ENCODE measurements around the gene KCNK18.
"Not testable (repeated sequence)": the region's sequence is repeated elsewhere in the genome, so short reads cannot be mapped to it uniquely, and the experiment has no call there.

Gene KCNK18

DNA sequence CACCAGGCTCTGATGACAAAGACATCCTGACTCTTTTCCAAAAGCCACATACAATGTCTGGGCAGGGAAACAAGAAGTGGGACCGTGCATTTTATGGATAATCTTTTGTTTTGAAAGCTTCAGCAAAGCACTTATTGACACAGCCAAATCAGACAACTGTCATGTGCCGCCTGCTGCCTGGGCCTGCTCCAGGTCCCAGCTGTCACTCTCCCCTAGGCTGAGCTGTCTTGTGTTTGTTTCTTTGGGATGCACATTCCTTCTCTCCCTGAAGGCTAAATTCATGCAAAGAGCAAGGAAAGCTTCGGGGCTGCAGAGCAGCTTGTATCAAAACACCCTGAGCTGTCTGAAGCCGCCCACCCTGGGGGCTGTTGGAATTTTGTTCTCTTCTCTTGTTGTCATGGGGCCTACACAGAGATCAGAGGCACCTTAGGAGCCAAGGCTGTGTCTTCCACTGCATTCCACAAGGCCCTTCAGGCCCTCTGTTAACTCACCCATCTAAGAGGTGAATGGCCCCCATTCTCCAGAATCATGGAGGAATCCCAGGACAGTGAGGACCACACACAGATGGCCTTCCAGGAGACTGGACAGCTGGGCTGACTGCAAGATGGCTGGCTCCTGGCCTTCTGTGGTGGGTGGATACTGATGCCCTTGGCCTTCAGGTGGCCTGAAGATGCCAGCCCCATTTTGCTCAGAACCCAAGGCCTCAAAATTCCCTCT is 25.8 kb downstream of the KCNK18 start:
- no peak for DNase-seq

DNA sequence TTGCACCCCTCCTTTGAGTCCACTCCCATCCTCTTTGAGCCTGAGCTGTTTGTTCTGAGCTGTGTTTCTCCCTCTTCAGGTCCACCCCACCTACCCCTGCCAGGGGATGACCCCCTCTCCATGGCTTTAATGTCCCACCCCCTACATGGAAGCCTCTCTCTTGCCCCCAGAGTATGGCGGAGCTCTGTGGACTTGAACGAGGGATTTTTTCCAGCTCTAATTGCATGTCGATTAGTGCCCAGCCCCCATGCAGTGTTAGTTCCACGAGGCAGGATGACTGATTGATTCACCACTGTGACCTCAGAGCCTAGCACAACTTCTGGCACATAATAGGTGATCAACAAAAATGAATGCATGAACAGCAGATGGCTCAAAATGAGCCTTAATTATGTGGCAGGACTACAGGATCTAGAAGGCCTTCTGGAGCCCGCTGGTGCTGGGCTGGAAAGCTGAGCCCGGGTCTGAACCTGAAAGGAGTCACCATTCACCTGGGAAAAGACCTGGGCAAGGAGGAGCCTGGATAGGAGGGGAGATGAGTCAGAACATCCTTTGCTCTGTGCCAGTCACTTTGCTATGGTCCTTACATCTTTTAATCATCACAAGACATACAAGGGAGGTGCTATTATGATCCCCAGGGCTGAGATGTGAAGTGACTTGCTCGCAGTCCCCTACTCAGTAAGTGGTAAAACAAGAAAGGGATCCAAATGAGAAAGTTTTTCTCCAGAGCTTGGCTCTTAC is 26.6 kb downstream of the KCNK18 start:
- DNase-seq, result no peak

DNA sequence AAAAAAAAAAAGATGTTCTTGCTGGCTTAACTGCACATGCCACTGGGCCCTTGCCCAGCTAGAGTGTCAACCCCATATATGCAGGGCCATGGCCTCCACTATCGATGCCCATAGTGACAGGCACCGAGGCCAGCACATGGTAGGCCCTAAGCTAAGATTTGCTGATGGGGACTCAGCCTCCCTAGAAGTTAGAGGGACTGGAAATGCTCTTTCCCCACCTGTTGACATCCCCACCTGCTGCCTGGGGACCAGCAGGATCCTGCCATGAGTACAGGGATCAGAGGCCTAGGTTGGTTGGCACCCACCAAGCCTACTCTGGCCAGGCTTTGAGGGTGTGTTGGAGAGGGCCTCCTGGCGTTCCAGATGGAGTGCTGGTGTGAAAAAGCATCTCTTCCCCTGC is 27.6 kb downstream of the KCNK18 start:
- DNase-seq, result no peak

DNA sequence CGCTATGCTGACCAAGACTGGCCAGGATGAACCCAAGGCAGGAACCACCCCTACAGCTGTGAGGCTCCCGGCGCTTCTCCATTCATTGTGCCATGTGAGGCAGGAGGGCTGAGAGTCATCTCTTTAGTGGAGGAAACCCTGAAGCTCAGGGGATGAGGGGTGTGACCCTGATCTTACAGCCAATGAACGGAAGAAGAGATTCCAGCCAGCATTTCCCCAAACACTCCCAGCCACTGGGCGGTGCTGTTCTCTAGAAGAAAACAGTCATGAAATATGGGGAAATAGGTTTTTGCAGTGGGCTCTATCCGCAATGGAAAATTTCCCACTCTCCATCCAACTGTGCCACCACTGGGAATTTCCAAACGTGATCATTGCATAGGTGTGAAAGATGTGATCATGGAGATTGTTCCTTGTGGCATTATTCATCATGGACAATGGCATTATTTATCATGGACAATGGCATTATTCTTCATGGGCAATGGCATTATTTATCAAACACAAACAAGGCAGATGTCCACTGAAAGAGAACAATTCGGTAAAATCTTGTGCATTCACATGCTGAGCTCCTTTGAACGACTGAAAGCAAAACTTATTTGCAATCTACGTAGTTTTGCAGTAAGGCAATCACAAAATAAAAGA is 29.6 kb downstream of the KCNK18 start:
- DNase-seq, result no peak

DNA sequence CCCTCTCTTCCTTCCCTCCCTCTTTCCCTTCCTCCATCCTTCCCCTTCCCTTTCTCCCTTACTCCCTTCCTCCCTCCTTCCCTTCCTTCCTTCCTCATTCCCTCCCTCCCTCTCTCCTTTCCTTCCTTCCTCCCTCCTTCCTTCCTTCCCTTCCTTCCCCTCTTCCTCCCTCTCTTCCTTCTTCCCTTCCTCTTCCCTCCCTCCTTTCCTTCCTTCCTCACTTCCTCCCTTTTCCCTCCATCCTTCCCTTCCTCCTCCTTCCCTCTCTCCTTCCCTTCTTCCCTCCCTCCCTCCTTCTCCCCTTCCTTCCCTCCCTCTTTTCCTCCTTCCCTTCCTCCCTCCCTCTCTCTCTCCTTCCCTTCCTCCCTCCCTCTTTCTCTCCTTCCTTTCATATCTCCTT is 30.9 kb downstream of the KCNK18 start:
- DNase-seq, result no peak

DNA sequence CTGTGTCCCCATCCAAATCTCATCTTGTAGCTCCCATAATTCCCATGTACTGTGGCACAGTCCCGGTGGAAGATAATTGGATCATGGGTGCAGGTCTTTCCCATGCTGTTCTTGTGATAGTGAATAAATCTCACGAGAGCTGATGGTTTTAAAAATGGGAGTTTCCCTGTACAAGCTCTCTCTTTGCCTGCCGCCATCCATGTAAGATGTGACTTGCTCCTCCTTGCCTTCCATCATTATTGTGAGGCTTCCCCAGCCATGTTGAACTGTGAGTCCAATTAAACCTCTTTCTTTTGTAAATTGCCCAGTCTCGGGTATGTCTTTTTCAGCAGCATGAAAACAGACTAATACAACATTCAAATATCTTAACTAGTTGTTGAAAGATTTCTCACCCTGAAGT is 32.8 kb downstream of the KCNK18 start:
- not testable (repeated sequence) for DNase-seq

DNA sequence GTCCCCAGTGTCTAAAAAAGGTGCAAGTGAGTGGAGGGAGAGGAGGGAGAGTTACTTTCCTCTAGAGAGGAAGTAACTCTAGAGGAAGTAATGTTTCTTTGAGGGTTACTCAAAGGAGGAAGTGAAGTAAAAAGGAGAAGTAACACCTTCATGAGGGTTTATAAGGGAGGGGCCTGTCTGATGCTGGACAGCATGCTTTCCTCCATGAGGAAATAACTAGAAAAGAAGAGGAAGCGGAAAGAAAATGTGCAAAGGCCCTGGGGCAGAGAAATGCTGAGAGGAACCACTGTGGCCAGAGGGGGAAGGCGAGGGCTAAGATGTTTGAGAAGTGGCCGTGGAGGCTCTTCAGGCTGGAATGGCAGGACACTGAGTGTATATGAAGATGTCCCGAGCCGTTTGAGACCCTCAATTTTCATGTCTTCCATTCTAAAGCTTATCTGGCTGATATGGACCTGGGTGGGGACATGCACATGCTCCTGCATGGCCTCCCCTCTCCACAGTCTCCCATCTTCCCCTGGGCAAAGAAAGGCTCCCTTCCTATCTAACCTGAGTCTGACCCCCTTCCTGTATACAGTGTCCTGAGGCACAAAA is 40.2 kb downstream of the KCNK18 start:
- DNase-seq, result no peak

DNA sequence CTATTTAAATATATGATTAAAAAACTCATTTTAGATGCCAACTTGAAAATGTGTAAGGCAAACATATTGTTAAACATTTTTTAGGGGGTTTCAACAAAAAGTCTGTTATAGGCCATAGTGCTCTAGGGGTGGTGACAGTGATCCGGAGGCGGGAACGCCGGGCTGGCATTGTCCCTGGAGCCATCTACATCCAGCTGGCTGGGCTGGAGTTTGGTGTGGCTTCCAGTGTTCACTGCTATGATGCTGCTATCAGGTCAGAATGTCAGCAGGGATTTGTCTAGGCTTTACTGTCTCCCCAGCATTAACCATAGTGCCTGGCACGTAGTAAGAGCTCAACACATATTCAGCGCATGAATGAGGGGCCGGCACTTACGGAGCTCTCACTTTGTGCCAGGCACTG is 41.8 kb downstream of the KCNK18 start:
- DNase-seq, result no peak

DNA sequence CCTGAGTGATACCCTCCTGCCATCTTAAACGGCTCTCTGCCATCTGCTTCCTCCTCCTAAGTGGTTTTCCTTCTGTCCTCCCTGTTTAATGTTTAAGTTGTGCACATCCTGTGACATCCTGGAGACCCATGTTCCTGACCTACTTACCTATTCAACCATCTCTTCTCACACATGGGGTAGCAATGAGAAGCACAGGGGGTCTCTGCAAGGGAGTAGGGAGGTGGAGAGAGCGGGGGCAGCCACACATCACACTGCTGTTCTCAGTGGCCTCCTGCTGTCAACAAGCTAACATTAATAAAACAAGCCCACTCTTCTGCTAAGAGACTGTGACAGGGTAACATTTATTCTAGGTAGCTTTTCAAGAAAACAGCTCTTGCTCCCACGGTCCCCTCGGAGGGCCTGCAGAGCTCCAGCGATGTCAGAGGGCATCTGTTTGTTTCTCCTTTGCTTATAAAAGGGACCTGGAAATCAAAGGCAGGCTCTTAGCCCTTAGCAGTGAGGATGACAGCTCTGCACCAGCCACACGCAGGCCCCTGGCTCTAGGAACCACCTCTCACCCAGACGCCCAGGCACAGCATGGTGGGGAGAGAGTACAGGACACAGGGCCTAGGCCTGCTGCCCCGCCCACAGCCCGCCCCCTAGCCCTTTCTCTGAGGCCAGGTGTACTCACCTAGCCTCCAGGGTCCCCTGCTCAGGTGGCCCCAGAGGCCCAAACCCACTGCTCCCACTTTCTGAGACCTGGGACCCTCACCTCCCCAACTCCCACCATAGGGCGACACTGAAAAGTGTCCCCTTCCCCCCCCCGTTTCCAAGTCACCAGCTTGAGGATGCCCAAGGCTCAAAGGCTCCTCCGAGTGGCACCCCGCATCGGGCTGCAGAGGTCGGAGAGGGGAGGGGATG is 42.7 kb downstream of the KCNK18 start:
- DNase-seq, result no peak

DNA sequence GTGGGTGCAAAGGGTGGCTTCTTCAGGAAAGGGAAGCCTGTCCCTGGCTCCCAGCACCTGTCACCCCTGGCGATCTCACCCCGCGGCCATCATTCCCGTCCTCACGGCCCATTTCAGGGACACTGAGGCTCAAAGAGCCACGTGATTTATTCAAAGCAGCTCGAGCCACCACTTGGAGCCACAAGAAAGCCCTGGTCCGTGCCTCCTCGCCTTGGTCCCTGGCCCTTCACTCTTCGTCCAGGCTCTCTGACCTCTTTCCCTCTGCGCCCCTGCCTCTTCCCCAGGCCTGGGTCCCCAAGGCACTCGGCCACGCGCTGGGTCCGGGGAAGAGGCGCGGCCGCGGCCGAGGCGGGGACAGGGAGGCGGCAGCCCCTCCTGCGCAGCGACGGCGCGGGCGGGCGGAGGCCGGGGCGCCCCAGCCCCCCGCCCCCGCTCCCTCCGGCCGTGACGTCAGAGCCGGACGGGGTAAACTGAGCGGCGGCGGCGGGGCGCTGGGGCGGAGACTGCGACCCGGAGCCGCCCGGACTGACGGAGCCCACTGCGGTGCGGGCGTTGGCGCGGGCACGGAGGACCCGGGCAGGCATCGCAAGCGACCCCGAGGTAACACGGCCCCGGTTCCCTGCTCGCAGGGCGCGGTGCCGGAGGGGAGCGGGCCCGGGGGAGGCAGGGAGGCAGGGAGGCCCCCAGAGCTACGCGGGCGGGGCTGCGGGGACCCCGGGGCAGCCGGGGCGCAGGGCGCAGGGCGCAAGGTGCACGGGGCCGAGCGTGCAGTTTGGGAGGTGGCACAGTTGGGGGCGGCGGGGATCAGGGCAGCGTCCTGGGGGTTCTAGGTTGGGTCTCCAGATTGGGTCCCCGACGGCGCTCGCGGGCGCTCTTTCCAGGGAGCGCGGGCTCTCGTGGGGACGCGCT is 43.6 kb downstream of the KCNK18 start, which contains the start of gene SLC18A2:
Gene SLC18A2 (plus strand): TSS at position 494 of the 909 bp plus-strand sequence. CDS start 580 bp downstream, outside the sequence.
- no peak for DNase-seq

DNA sequence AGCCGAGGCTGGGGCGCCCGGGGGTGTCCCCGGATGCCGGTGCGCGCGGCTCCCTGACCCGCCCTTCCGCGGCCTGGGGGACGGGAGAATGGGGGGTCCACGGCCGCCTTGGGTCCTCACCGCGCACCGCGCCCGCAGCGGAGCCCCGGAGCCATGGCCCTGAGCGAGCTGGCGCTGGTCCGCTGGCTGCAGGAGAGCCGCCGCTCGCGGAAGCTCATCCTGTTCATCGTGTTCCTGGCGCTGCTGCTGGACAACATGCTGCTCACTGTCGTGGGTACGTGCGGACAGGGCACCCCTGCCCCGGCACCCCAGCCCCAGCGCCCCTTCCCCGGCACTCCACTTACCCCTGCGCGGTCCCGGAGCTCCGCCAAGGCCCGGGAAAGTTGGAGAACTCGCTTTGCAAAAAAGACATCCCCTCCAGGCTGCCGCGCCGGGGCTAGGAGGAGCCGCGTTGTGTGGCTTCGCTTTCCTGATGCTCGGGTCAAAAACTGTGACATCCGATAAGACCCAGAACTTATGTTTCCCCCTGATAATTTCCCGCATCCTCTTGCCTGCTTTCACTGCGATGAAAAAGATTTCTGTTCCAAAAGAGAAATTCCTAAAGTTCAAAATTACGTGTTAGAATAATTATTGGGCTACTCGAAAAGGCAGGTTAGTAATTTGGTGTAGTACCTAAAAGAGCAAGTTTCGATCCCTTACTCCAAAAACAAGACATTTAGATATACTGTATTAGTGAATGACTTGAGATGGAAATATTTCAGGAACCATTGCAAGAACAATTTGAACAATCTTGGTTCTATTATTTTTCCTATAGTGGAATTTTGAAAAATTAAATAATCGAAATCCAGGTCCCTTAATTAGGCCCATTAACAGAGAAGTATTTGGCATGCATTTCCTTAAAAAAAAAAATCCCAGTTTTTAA is 44.5 kb downstream of the KCNK18 start:
- DNase-seq, result no peak

DNA sequence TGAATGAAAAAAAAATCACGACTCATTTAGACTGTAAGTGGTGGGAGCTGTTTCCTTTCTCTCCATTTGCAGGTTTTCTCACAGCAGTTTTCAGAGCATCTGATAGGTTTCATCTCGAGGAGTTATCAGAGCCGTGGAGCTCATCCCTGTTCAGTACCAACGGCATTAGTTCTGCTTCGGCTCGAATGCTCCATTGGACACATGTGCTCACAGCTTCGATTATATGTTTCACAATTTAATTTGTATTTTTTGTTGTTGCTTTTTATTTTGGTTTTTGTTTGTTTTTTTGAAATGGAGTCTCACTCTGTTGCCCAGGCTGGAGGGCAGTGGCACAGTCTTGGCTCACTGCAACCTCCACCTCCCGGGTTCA is 45.2 kb downstream of the KCNK18 start:
- no peak for DNase-seq

DNA sequence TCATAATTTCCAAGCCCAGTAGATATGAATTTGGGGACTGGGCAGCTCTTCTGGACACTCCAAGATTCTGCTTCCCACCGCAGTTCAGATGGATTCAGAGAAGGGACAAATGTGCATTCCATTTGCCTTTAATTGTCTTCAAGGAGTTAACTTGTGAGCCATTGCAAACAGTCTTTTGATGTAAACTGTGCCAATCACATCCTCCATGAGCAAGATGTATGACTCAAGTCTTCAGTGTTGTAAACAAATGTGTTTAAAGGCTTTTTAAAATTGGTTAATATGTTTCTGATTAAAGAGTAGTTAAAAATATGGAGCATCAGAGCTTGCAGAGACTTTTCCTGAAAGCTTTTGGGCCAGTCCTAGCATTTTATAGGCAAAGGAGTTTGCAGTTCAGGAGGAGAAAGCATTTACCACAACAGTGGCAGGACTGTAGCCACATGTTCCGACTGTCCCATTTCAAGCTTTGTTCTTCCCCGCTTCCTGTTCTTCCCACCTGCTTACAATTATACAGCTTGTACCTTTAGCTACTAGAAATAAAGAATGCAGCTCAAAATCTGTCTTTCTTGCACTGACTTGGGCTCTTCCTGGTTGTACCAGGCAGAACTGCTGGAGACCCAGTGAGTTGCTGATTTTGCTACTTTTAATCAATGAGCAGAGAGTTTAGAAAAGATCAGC is 49.8 kb downstream of the KCNK18 start:
- DNase-seq, result no peak

DNA sequence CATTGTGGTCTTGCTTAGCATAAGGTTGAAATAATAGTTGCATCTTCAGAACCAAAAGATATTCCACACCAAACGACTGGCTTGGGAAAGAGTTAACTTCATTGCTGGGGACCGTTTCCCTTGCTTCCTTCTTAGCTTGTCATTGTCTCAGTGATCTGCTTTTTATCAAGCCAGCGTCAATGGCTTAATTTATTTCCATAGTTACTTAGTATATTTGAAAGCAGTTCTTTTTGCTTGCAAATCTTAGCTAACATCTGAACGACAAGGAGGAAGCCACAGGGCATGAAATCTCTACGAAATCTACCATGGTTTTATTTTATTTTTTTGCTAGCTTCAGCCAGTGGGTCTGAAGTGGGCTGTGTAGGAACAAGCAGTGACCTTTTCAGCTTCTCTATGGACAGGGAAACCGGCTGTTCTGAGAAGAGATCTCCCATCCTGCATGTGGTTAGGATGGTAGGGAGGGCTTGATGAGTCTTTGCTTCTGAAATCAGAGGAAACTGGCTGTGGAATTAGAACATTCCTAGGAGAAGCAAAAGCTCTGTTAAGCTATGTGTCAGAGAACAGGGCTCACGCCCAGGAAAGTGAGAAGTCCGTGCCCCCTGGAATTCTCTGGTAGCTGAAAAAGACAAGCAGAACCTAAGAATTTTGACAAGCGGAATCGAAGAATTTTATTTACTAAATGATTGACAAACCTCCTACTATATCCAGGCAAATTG is 51.6 kb downstream of the KCNK18 start:
- no peak for DNase-seq

DNA sequence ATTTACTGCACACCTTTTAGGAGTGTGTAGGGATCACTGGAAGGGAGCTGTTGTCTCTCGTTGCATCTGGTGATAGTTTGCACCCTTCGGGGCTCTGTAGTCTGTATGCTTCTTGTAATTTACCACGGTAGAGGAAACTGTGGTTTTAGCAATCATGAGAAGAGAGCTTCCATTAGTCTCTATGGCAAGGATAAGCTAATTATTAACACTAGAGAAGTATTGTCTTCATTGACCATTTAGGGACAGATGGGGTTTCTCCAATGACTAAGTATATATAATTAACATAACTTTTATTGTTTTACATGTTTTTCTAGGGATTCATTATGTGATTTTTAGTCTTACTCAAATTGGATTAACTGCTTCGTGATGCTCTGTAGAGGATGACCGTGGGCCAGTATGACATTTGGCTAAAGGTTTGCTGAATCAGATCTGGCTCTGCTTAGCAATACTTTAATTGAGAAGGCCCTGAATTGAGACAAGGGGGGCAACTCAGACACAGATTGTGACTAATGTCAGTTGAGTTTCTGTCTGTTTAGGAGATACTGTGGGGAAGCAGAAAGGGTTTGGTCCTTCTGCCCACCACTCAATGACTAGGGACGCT is 52.3 kb downstream of the KCNK18 start:
- DNase-seq, result no peak

DNA sequence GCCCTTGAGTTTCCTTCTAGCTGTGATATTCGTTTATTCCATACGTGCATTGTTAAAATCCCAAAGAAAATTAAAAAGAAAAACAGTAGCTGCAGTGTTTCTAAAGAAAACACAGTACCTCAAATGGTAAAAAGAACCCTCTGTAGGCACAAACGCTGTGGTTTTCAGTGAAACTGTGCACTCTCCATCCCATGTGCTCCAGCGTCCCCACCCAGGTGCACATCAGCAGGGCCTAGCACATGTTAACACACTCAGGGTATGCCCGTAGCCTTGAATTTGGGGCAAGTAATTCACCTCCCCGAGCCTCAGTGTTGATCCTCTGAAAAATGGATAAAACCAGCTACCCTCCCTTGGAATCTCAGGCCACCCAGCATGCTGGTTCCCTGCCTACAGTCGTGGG is 53.1 kb downstream of the KCNK18 start:
- DNase-seq, result no peak

DNA sequence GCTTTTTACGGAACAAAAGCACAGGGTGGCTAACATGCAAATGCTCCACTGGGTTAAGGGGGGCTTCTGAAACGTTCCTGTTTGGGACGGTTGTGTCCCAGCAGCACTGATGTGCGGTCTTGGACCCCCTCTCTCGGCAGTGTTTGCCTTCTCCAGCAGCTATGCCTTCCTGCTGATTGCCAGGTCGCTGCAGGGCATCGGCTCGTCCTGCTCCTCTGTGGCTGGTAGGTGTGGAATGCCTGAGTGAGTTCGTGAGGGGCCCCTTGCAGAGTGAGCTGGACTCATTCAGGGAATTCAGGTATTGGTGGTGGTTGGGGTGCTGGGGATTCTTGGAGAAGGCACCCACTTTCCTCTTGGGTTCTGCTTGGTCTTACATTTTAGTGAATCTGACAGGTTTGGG is 56.6 kb downstream of the KCNK18 start:
- no peak for DNase-seq

DNA sequence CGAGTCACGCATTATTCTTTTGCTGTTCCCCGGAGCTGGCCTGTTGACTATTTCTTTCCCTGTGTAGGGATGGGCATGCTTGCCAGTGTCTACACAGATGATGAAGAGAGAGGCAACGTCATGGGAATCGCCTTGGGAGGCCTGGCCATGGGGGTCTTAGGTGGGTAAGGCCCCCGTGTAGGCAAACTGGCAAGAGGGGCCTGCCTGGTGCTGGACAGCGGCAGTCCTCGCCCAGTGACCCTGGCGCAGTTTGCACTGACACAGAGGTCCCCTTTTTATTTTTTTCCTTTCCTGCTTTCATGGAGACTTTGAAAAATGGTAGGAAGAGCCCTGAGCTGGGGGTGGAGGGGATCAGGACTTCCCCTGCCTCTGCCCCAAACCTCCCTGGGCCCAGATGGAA is 57.0 kb downstream of the KCNK18 start:
- no peak for DNase-seq

All from DMS79 treated with DMSO at 0.1 percent for 48 hours (cell line).